Uterus (tissue), 2 donors: ENCODE data around the gene EVC2.

Source experiments
- CTCF ChIP-seq, 4 experiments: fragments of 200-600 bp in 2 of 4; fragments of 450-650 bp in 2 of 4; sonication (generic) in 2 of 4; IDR thresholded peaks; one replicate each; pipeline ENCODE4 v1.5.1; 2016 to 2019; ENCODE audit warnings: antibody characterized with exemption in 4 of 4, mild to moderate bottlenecking in 2 of 4, moderate library complexity in 1 of 4
- POLR2A ChIP-seq, 2 donors: fragments of 450-650 bp; IDR thresholded peaks; one replicate each; pipeline ENCODE4 v1.6.1; 2016; ENCODE audit warnings: antibody characterized with exemption in 2 of 2, mild to moderate bottlenecking in 1 of 2, moderate library complexity in 1 of 2

DNA sequence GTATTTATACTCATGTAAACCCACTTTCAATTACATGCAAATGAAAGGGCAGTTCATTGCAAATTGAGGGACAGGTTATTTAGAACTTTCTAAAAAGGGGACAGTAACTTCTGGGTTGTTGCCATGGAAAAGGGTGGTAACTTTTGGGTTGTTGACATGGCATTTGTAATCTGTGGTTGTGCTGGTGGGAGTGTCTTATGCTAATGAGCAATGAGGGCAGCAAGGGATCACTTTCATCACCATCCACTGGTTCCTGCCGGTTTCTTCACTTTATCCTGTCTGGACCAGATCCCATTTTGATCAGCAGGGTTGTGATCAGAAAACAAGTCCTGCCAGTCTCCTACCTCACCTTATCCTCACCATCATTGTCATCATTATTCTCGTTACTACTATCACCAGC lies 34.6 kb upstream of the EVC2 start:
- TF ChIP-seq CTCF (IDR thresholded peaks at IDR 0.05) (no peak), POLR2A (IDR thresholded peaks at IDR 0.05) (no peak)
